Fibroblast of lung (primary cell): ENCODE results near the gene GLUL. TPM values are rescaled to one million over a fixed set of nuclear protein-coding genes. Genes with fewer than 3 reads are reported as not detected.

Experiments used
- DNase-seq, 2 donors: peaks; one replicate each; pipeline versions ENCODE4 v3.0.0 to v3.0.0-alpha.2; 2010; ENCODE audit warnings: low read depth in 2 of 2
- H2AFZ ChIP-seq: 2 replicates; pipeline ENCODE4 v1.5.1; 2012; ENCODE audit warnings: low read length, control low read depth, inconsistent platforms
- H3K27ac ChIP-seq: 2 replicates; pipeline ENCODE4 v1.5.1; 2011; ENCODE audit warnings: low read length, control low read depth; ENCODE audit not compliant: insufficient read depth
- H3K27me3 ChIP-seq: 2 replicates; pipeline ENCODE4 v1.5.1; 2011; ENCODE audit warnings: mild to moderate bottlenecking, low read length; ENCODE audit not compliant: control insufficient read depth, insufficient read depth
- H3K36me3 ChIP-seq: 2 replicates; pipeline ENCODE4 v1.5.1; 2011; ENCODE audit warnings: low read length; ENCODE audit not compliant: control insufficient read depth, insufficient read depth
- H3K4me1 ChIP-seq: 2 replicates; pipeline ENCODE4 v1.5.1; 2011; ENCODE audit warnings: low read length; ENCODE audit not compliant: control insufficient read depth, insufficient read depth; ENCODE audit errors: extremely low read depth
- H3K4me2 ChIP-seq: 2 replicates; pipeline ENCODE4 v1.5.1; 2011; ENCODE audit warnings: low read length, control low read depth; ENCODE audit not compliant: insufficient read depth; ENCODE audit errors: extremely low read depth
- H3K4me3 ChIP-seq, 4 experiments: fragments of 200-600 bp in 1 of 4; sonication (generic) in 1 of 4; replicated peaks in 1 of 4; 2 replicates each; pipeline ENCODE4 v1.5.1; 2011 to 2016; ENCODE audit warnings: low read length in 4 of 4, low read depth in 3 of 4, mild to moderate bottlenecking in 3 of 4, control low read depth in 2 of 4, inconsistent platforms in 1 of 4, mixed read lengths in 1 of 4; ENCODE audit not compliant: insufficient read depth in 1 of 4; ENCODE audit errors: control extremely low read depth in 1 of 4
- H3K79me2 ChIP-seq: 2 replicates; pipeline ENCODE4 v1.5.1; 2012; ENCODE audit warnings: mild to moderate bottlenecking, low read length, inconsistent platforms; ENCODE audit not compliant: control insufficient read depth, insufficient read depth
- H3K9ac ChIP-seq: 2 replicates; pipeline ENCODE4 v1.5.1; 2011; ENCODE audit warnings: mild to moderate bottlenecking, low read length, control low read depth; ENCODE audit not compliant: insufficient read depth
- H3K9me3 ChIP-seq: 2 replicates; pipeline ENCODE4 v1.5.1; 2012; ENCODE audit warnings: low read depth, low read length; ENCODE audit not compliant: control insufficient read depth, insufficient read depth
- H4K20me1 ChIP-seq: 2 replicates; pipeline ENCODE4 v1.5.1; 2011; ENCODE audit warnings: low read length; ENCODE audit not compliant: control insufficient read depth, insufficient read depth; ENCODE audit errors: extremely low read depth
- CTCF ChIP-seq, 2 donors: IDR thresholded peaks in 1 of 2; conservative IDR thresholded peaks in 1 of 2; 1 replicate in 1 of 2; 2 replicates in 1 of 2; pipeline ENCODE4 v1.5.1; 2011 to 2012; ENCODE audit warnings: low read length in 2 of 2, control low read depth in 1 of 2, inconsistent platforms in 1 of 2, low read depth in 1 of 2, mild to moderate bottlenecking in 1 of 2
- EZH2 ChIP-seq: IDR thresholded peaks from 2 replicates; pipeline ENCODE4 v1.5.1; 2012; ENCODE audit warnings: low read length, control low read depth, mild to moderate bottlenecking; ENCODE audit errors: missing control alignments
- polyA plus RNA-seq, 2 donors: library from polyadenylated mRNA; depleted of rRNA in 1 of 2; stranded (reverse) in 1 of 2; unstranded in 1 of 2; fragments of >200 nt; gene quantifications; 2 replicates each; pipeline ENCODE4 v1.2.1, GENCODE V29; 2011 to 2012; ENCODE audit warnings: missing spikeins in 1 of 2
- total RNA-seq: library from RNA; depleted of rRNA; stranded (reverse); fragments of >200 nt; gene quantifications from 2 replicates; pipeline ENCODE4 v1.2.1, GENCODE V29; 2014

Gene GLUL
- total and polyA plus RNA-seq, 2 donors (not counting 1 experiment from before 2014, with no cell fraction given): 187 to 523 TPM

GRCh38 chr1:182376936-182377574 is 14.5 kb downstream of the GLUL start:
- Histone ChIP-seq H3K4me3 (no peak overlapping the region), H3K9ac (no peak overlapping the region), H3K9me3 (no peaks in the 10 kb centered on the region), H3K4me2 (no peak overlapping the region), H3K36me3 (no peaks in the 10 kb centered on the region), H4K20me1 (no peaks in the 10 kb centered on the region), H3K4me1 (no peaks in the 10 kb centered on the region), H2AFZ (no peak overlapping the region), H3K27me3 (no peaks in the 10 kb centered on the region), H3K79me2 (no peaks in the 10 kb centered on the region), H3K27ac (no peak overlapping the region)
- TF ChIP-seq CTCF (conservative IDR thresholded peaks at IDR 0.05 in 1 of 2, IDR thresholded peaks at IDR 0.05 in 1 of 2; ENCODE audit: low read depth in 1 of 2, low read length in 2 of 2): no peak
- no peak for TF ChIP-seq EZH2
- no peak for DNase-seq

GRCh38 chr1:182374101-182374834 is 17.3 kb downstream of the GLUL start:
- no peak for DNase-seq
- H3K9ac ChIP-seq: no peak overlapping the region
- H4K20me1 ChIP-seq: no peaks in the 10 kb centered on the region
- H3K79me2 ChIP-seq: no peaks in the 10 kb centered on the region
- no peak for TF ChIP-seq EZH2
- TF ChIP-seq CTCF (conservative IDR thresholded peaks at IDR 0.05 in 1 of 2, IDR thresholded peaks at IDR 0.05 in 1 of 2; ENCODE audit: low read depth in 1 of 2, low read length in 2 of 2): no peak
- no peak overlapping the region for H3K4me2 ChIP-seq
- no peaks in the 10 kb centered on the region for H3K36me3 ChIP-seq
- H3K27me3 ChIP-seq: no peaks in the 10 kb centered on the region
- no peak overlapping the region for H2AFZ ChIP-seq
- no peak overlapping the region for H3K27ac ChIP-seq
- H3K4me3 ChIP-seq: no peak overlapping the region
- H3K4me1 ChIP-seq: no peaks in the 10 kb centered on the region
- H3K9me3 ChIP-seq: no peaks in the 10 kb centered on the region

GRCh38 chr1:182370532-182370931 is 21.1 kb downstream of the GLUL start:
- H3K9ac ChIP-seq: no peak overlapping the region
- H3K4me3 ChIP-seq: no peak overlapping the region
- H3K27ac ChIP-seq: no peak overlapping the region
- TF ChIP-seq CTCF (conservative IDR thresholded peaks at IDR 0.05 in 1 of 2, IDR thresholded peaks at IDR 0.05 in 1 of 2; ENCODE audit: low read depth in 1 of 2, low read length in 2 of 2) (no peak), EZH2 (no peak)
- no peaks in the 10 kb centered on the region for H3K4me1 ChIP-seq
- no peak for DNase-seq
- H3K9me3 ChIP-seq: no peaks in the 10 kb centered on the region
- no peak overlapping the region for H2AFZ ChIP-seq
- no peaks in the 10 kb centered on the region for H4K20me1 ChIP-seq
- H3K27me3 ChIP-seq: no peaks in the 10 kb centered on the region
- H3K79me2 ChIP-seq: no peaks in the 10 kb centered on the region
- H3K36me3 ChIP-seq: no peaks in the 10 kb centered on the region
- no peak overlapping the region for H3K4me2 ChIP-seq
